ENCODE results near the gene GRIP2. TPM values are rescaled to one million over a fixed set of nuclear protein-coding genes. Genes with fewer than 3 reads are reported as not detected.

Gene GRIP2
- polyA plus RNA-seq, 1 donor (not counting 4 experiments of a cell fraction or from before 2014, with no cell fraction given), result 0.01 TPM

GRCh38 chr3:14518432-14518802 is 21.7 kb downstream of the GRIP2 start:
- DNase-seq (ENCODE audit: low read depth, low spot score), result no peak
- FAIRE-seq, result no peak
- Histone ChIP-seq H3K27me3 (ENCODE audit: control insufficient read depth, extremely low read depth, insufficient read depth, low read length) (peaks cover 4% of the 10 kb centered on the region), H3K79me2 (ENCODE audit: control insufficient read depth, insufficient read depth, low read length) (no peaks in the 10 kb centered on the region), H3K4me2 (ENCODE audit: control insufficient read depth, extremely low read depth, insufficient read depth, low read depth, low read length) (no peak overlapping the region), H3K36me3 (ENCODE audit: control insufficient read depth in 2 of 2, extremely low read depth in 1 of 2, insufficient read depth in 2 of 2, low read length in 2 of 2) (no peaks in the 10 kb centered on the region), H3K9ac (ENCODE audit: control insufficient read depth, extremely low read depth, insufficient read depth, low read length) (no peak overlapping the region), H3K4me3 (ENCODE audit: control insufficient read depth in 2 of 3, extremely low read depth in 1 of 3, insufficient read depth in 2 of 3, low read depth in 1 of 3, low read length in 3 of 3) (no peak overlapping the region), H2AFZ (ENCODE audit: control insufficient read depth, low read length) (no peak overlapping the region), H4K20me1 (ENCODE audit: control insufficient read depth, extremely low read depth, insufficient read depth, low read length) (peaks cover 4% of the 10 kb centered on the region), H3K4me1 (ENCODE audit: control insufficient read depth, extremely low read depth, insufficient read depth, low read length) (no peaks in the 10 kb centered on the region), H3K27ac (ENCODE audit: control insufficient read depth, insufficient read depth, low read length) (no peak overlapping the region), H3K9me1 (ENCODE audit: control insufficient read depth, extremely low read depth, insufficient read depth, low read length) (no peaks in the 10 kb centered on the region), H3K9me3 (ENCODE audit: control insufficient read depth, low read depth, low read length) (no peaks in the 10 kb centered on the region)
- dilution Hi-C loops (cut with MboI; ENCODE audit: extremely low pct_ligation_motif_present, low sequenced_read_pairs), result no loop called here
- TF ChIP-seq EZH2 (IDR thresholded peaks at IDR 0.05; ENCODE audit: low read length) (no peak), CTCF (optimal IDR thresholded peaks at IDR 0.05 in 1 of 3, IDR thresholded peaks at IDR 0.05 in 1 of 3, conservative IDR thresholded peaks at IDR 0.05 in 1 of 3; ENCODE audit: extremely low read depth in 1 of 3, insufficient read depth in 2 of 3, low read length in 3 of 3) (no peak)

- no peak for FAIRE-seq
- Histone ChIP-seq H3K9me3 (ENCODE audit: control insufficient read depth, low read depth, low read length) (no peaks in the 10 kb centered on the region), H3K9me1 (ENCODE audit: control insufficient read depth, extremely low read depth, insufficient read depth, low read length) (no peaks in the 10 kb centered on the region), H3K9ac (ENCODE audit: control insufficient read depth, extremely low read depth, insufficient read depth, low read length) (no peak overlapping the region), H3K36me3 (ENCODE audit: control insufficient read depth in 2 of 2, extremely low read depth in 1 of 2, insufficient read depth in 2 of 2, low read length in 2 of 2) (no peaks in the 10 kb centered on the region), H2AFZ (ENCODE audit: control insufficient read depth, low read length) (no peak overlapping the region), H3K27me3 (ENCODE audit: control insufficient read depth, extremely low read depth, insufficient read depth, low read length) (peaks cover 4% of the 10 kb centered on the region), H3K4me2 (ENCODE audit: control insufficient read depth, extremely low read depth, insufficient read depth, low read depth, low read length) (no peak overlapping the region), H3K4me1 (ENCODE audit: control insufficient read depth, extremely low read depth, insufficient read depth, low read length) (no peaks in the 10 kb centered on the region), H3K4me3 (ENCODE audit: control insufficient read depth in 2 of 3, extremely low read depth in 1 of 3, insufficient read depth in 2 of 3, low read depth in 1 of 3, low read length in 3 of 3) (no peak overlapping the region), H3K79me2 (ENCODE audit: control insufficient read depth, insufficient read depth, low read length) (no peaks in the 10 kb centered on the region), H4K20me1 (ENCODE audit: control insufficient read depth, extremely low read depth, insufficient read depth, low read length) (peaks cover 3% of the 10 kb centered on the region), H3K27ac (ENCODE audit: control insufficient read depth, insufficient read depth, low read length) (no peak overlapping the region)
- DNase-seq (ENCODE audit: low read depth, low spot score), result no peak
- TF ChIP-seq CTCF (optimal IDR thresholded peaks at IDR 0.05 in 1 of 3, IDR thresholded peaks at IDR 0.05 in 1 of 3, conservative IDR thresholded peaks at IDR 0.05 in 1 of 3; ENCODE audit: extremely low read depth in 1 of 3, insufficient read depth in 2 of 3, low read length in 3 of 3) (no peak), EZH2 (IDR thresholded peaks at IDR 0.05; ENCODE audit: low read length) (no peak)
- dilution Hi-C loops (cut with MboI; ENCODE audit: extremely low pct_ligation_motif_present, low sequenced_read_pairs), result no loop called here
Measured at GRCh38 chr3:14517601-14518431, 22.3 kb downstream of the GRIP2 start.
